OCI-LY1 (cell line): ENCODE results near the gene CPN1.

ENCODE experiments used
- H2AFZ ChIP-seq: fragments of 200-600 bp; sonication (generic), shearing (Covaris generic); 2 replicates; pipeline ENCODE4 v1.6.0; 2014; ENCODE audit warnings: antibody characterized with exemption, mild to moderate bottlenecking, low read length
- H3F3A ChIP-seq: fragments of 200-600 bp; sonication (generic), shearing (Covaris generic); 2 replicates; pipeline ENCODE4 v1.6.0; 2014; ENCODE audit warnings: mild to moderate bottlenecking, antibody characterized with exemption, low read length, moderate library complexity; ENCODE audit not compliant: insufficient read depth
- H3K27ac ChIP-seq: fragments of 200-600 bp; sonication (generic); 2 replicates; pipeline ENCODE4 v1.5.1; 2014; ENCODE audit warnings: low read length, mixed run types, mild to moderate bottlenecking, low read depth; ENCODE audit not compliant: poor library complexity, severe bottlenecking
- H3K27me3 ChIP-seq: fragments of 200-600 bp; sonication (generic); 2 replicates; pipeline ENCODE4 v1.6.0; 2014; ENCODE audit warnings: antibody characterized with exemption, mild to moderate bottlenecking, low read length, moderate library complexity; ENCODE audit not compliant: insufficient read depth
- H3K36me3 ChIP-seq: fragments of 200-600 bp; sonication (generic); 2 replicates; pipeline ENCODE4 v1.6.1; 2014; ENCODE audit warnings: mild to moderate bottlenecking, antibody characterized with exemption, low read length, moderate library complexity, mixed read lengths; ENCODE audit not compliant: insufficient read depth
- H3K4me1 ChIP-seq: fragments of 200-600 bp; sonication (generic); 2 replicates; pipeline ENCODE4 v1.5.1; 2014; ENCODE audit warnings: mild to moderate bottlenecking, low read length, moderate library complexity; ENCODE audit not compliant: insufficient read depth, severe bottlenecking
- H3K4me2 ChIP-seq: fragments of 200-600 bp; sonication (generic), shearing (Covaris generic); 2 replicates; pipeline ENCODE4 v1.6.1; 2014; ENCODE audit warnings: low read length
- H3K4me3 ChIP-seq: fragments of 200-600 bp; sonication (generic); 2 replicates; pipeline ENCODE4 v1.5.1; 2014; ENCODE audit warnings: low read length, low read depth, mild to moderate bottlenecking, mixed read lengths; ENCODE audit not compliant: poor library complexity, severe bottlenecking
- H3K79me2 ChIP-seq: fragments of 200-600 bp; shearing (Covaris generic); 2 replicates; pipeline ENCODE4 v1.6.1; 2016; ENCODE audit warnings: mixed run types, low read length, mixed read lengths; ENCODE audit not compliant: insufficient read depth
- H3K9ac ChIP-seq: fragments of 200-600 bp; sonication (generic), shearing (Covaris generic); 2 replicates; pipeline ENCODE4 v1.6.1; 2014; ENCODE audit warnings: mild to moderate bottlenecking, low read length, mixed read lengths
- H3K9me2 ChIP-seq: fragments of 200-600 bp; sonication (generic), shearing (Covaris generic); 2 replicates; pipeline ENCODE4 v1.6.1; 2014; ENCODE audit warnings: low read depth, mild to moderate bottlenecking, low read length, mixed read lengths
- H3K9me3 ChIP-seq: fragments of 200-600 bp; shearing (Covaris generic); 2 replicates; pipeline ENCODE4 v1.6.1; 2014; ENCODE audit warnings: low read length, mixed read lengths
- H4K20me1 ChIP-seq: fragments of 200-600 bp; sonication (generic), shearing (Covaris generic); 2 replicates; pipeline ENCODE4 v1.6.0; 2016; ENCODE audit warnings: mild to moderate bottlenecking, low read length; ENCODE audit not compliant: insufficient read depth
- EZH2 ChIP-seq: fragments of 200-600 bp; sonication (generic), shearing (Covaris generic); IDR thresholded peaks from 2 replicates; pipeline ENCODE4 v1.8.0; 2017; ENCODE audit warnings: borderline replicate concordance, mixed run types, mild to moderate bottlenecking, antibody characterized with exemption, low read length, moderate library complexity, mixed read lengths
- TF ChIP-seq, protein P1 (sequence below): fragments of 200-600 bp; sonication (generic), shearing (Covaris generic); IDR thresholded peaks from 2 replicates; pipeline ENCODE4 v1.5.1; 2017; ENCODE audit warnings: mild to moderate bottlenecking, antibody characterized with exemption, low read length, moderate library complexity, mixed read lengths

CPN1 gene

DNA sequence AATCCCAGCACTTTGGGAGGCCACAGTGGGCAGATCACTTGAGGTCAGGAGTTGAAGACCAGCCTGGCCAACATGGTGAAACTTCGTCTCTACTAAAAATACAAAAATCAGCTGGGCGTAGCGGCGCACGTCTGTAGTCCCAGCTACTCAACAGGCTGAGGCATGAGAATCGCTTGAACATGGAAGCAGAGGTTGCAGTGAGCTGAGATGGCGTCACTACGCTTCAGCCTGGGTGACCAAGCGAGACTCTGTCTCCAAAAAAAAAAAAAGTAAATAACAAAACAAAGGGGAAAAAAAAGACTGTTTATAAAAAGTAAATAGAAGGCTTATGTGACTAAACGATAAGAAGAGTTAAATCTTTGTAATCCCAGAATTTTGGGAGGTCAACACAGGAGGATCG lies 56.9 kb downstream of the CPN1 start:
- Histone ChIP-seq H2AFZ (no peak overlapping the region), H3F3A (0 out of 2 replicates have a peak, but pooled peaks cover 5% of the 10 kb centered on the region), H3K4me1 (peaks cover 30% of the 10 kb centered on the region), H3K9ac (no peak overlapping the region), H4K20me1 (no peaks in the 10 kb centered on the region), H3K9me2 (no peaks in the 10 kb centered on the region), H3K36me3 (no peaks in the 10 kb centered on the region), H3K27ac (peak overlapping the region; percentile 60), H3K9me3 (no peaks in the 10 kb centered on the region), H3K4me2 (peak overlapping the region; percentile 7; the same call in 1 of the 2 replicates), H3K4me3 (no peak overlapping the region), H3K27me3 (no peaks in the 10 kb centered on the region), H3K79me2 (no peaks in the 10 kb centered on the region)
- no peak for TF ChIP-seq EZH2
- TF ChIP-seq, protein P1, sequence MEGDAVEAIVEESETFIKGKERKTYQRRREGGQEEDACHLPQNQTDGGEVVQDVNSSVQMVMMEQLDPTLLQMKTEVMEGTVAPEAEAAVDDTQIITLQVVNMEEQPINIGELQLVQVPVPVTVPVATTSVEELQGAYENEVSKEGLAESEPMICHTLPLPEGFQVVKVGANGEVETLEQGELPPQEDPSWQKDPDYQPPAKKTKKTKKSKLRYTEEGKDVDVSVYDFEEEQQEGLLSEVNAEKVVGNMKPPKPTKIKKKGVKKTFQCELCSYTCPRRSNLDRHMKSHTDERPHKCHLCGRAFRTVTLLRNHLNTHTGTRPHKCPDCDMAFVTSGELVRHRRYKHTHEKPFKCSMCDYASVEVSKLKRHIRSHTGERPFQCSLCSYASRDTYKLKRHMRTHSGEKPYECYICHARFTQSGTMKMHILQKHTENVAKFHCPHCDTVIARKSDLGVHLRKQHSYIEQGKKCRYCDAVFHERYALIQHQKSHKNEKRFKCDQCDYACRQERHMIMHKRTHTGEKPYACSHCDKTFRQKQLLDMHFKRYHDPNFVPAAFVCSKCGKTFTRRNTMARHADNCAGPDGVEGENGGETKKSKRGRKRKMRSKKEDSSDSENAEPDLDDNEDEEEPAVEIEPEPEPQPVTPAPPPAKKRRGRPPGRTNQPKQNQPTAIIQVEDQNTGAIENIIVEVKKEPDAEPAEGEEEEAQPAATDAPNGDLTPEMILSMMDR = no peak

DNA sequence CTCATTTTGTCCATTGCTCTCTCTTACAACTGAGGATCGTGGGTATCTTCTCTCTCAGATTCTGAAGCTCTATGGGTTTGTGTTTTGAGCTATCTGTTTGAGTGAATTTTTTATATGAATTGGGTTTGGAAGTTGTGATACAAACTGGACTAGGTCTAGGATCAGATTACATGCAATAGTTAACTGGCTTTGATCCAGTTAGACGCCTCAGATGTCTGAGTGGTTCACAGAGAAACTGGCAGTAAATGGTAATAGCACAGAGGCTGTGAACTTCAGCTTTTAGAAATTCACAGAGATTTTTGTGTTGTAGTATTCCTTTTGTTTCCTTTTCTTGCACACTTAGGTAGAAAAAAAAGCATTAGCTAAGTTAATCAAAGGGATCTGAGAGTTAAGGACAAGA lies 59.3 kb downstream of the CPN1 start:
- Histone ChIP-seq H3K4me3 (no peak overlapping the region), H2AFZ (no peak overlapping the region), H3K4me2 (no peak overlapping the region), H3K4me1 (peaks cover 42% of the 10 kb centered on the region), H3K79me2 (no peaks in the 10 kb centered on the region), H3F3A (0 out of 2 replicates have a peak, but pooled peaks cover 5% of the 10 kb centered on the region), H3K9me3 (no peaks in the 10 kb centered on the region), H3K9me2 (no peaks in the 10 kb centered on the region), H3K27ac (peak overlapping the region; percentile 16), H3K27me3 (no peaks in the 10 kb centered on the region), H3K9ac (no peak overlapping the region), H3K36me3 (no peaks in the 10 kb centered on the region), H4K20me1 (no peaks in the 10 kb centered on the region)
- no peak for TF ChIP-seq EZH2
- TF ChIP-seq, protein P1 = no peak

DNA sequence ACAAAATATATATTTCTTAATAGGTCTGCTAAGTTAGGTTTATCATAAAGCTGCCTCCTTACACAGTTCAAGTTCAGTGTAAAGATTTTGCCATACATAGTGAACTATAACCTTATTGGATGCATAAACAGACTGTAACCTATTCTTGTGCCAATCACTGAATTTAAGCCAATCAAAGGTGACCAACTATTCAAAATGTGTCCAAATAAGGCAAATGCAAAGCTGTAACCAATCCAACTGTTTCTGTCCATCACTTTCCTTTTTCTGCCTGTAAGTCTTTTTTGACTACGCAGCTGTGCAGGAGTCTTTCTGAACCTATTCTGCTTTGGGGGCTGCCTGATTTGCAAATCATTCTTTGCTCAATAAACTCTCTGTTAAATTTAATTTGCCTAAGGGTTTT lies 60.3 kb downstream of the CPN1 start:
- Histone ChIP-seq H3K9me3 (no peaks in the 10 kb centered on the region), H3K9me2 (no peaks in the 10 kb centered on the region), H3K9ac (peak overlapping the region; percentile 29; the same call in 1 of the 2 replicates), H3K27me3 (no peaks in the 10 kb centered on the region), H2AFZ (no peak overlapping the region), H3K4me1 (peaks cover 42% of the 10 kb centered on the region), H3K79me2 (no peaks in the 10 kb centered on the region), H3K4me3 (peak overlapping the region; percentile 39), H3K36me3 (no peaks in the 10 kb centered on the region), H4K20me1 (no peaks in the 10 kb centered on the region), H3K27ac (peak overlapping the region; percentile 93), H3F3A (0 out of 2 replicates have a peak, but pooled peaks cover 5% of the 10 kb centered on the region), H3K4me2 (peak overlapping the region; percentile 58)
- TF ChIP-seq, protein P1 = no peak
- TF ChIP-seq EZH2 = no peak
